ENCODE results near the gene ZMYND11.

The ZMYND11 gene

GRCh38 chr10:194281-194680 lies 59.0 kb downstream of the ZMYND11 start:
- no peak for DNase-seq
- Mint-ChIP-seq H3K4me3 (no peak overlapping the region), H3K36me3 (ENCODE audit: low read depth) (peaks cover 59% of the 10 kb centered on the region), H3K9me3 (no peaks in the 10 kb centered on the region), H3K27me3 (no peaks in the 10 kb centered on the region), H3K4me1 (ENCODE audit: low read depth) (peaks cover 17% of the 10 kb centered on the region), H3K27ac (no peak overlapping the region)

GRCh38 chr10:200405-200804 lies 65.2 kb downstream of the ZMYND11 start:
- no peak overlapping the region for H3K4me3 Mint-ChIP-seq
- H3K9me3 Mint-ChIP-seq = no peaks in the 10 kb centered on the region
- no peak for DNase-seq
- H3K36me3 Mint-ChIP-seq (ENCODE audit: low read depth) = peaks cover 15% of the 10 kb centered on the region
- peaks cover 26% of the 10 kb centered on the region for H3K4me1 Mint-ChIP-seq (ENCODE audit: low read depth)
- no peaks in the 10 kb centered on the region for H3K27me3 Mint-ChIP-seq
- H3K27ac Mint-ChIP-seq = no peak overlapping the region

- no peaks in the 10 kb centered on the region for H3K27me3 Mint-ChIP-seq
- no peak overlapping the region for H3K4me3 Mint-ChIP-seq
- peaks cover 15% of the 10 kb centered on the region for H3K36me3 Mint-ChIP-seq (ENCODE audit: low read depth)
- no peaks in the 10 kb centered on the region for H3K9me3 Mint-ChIP-seq
- peaks cover 28% of the 10 kb centered on the region for H3K4me1 Mint-ChIP-seq (ENCODE audit: low read depth)
- peak overlapping the region; percentile 73 for H3K27ac Mint-ChIP-seq
- no peak for DNase-seq
These were observed 66.1 kb downstream of the ZMYND11 start for GRCh38 chr10:201328-201771.

GRCh38 chr10:208616-209015 lies 73.4 kb downstream of the ZMYND11 start:
- Mint-ChIP-seq H3K4me3 (no peak overlapping the region), H3K36me3 (ENCODE audit: low read depth) (peaks cover 50% of the 10 kb centered on the region), H3K9me3 (peaks cover 2% of the 10 kb centered on the region), H3K4me1 (ENCODE audit: low read depth) (peaks cover 13% of the 10 kb centered on the region), H3K27me3 (no peaks in the 10 kb centered on the region), H3K27ac (no peak overlapping the region)
- DNase-seq = no peak

GRCh38 chr10:209357-209756 lies 74.1 kb downstream of the ZMYND11 start:
- H3K27me3 Mint-ChIP-seq = no peaks in the 10 kb centered on the region
- no peak overlapping the region for H3K4me3 Mint-ChIP-seq
- H3K9me3 Mint-ChIP-seq = peaks cover 2% of the 10 kb centered on the region
- H3K36me3 Mint-ChIP-seq (ENCODE audit: low read depth) = peaks cover 51% of the 10 kb centered on the region
- no peak overlapping the region for H3K27ac Mint-ChIP-seq
- H3K4me1 Mint-ChIP-seq (ENCODE audit: low read depth) = peaks cover 9% of the 10 kb centered on the region
- DNase-seq = no peak

GRCh38 chr10:210297-210696 lies 75.0 kb downstream of the ZMYND11 start:
- Mint-ChIP-seq H3K4me1 (ENCODE audit: low read depth) (peaks cover 7% of the 10 kb centered on the region), H3K36me3 (ENCODE audit: low read depth) (peaks cover 56% of the 10 kb centered on the region), H3K27ac (no peak overlapping the region), H3K9me3 (peaks cover 2% of the 10 kb centered on the region), H3K4me3 (no peak overlapping the region), H3K27me3 (no peaks in the 10 kb centered on the region)
- DNase-seq = no peak

GRCh38 chr10:215444-215843 lies 80.2 kb downstream of the ZMYND11 start:
- no peak overlapping the region for H3K27ac Mint-ChIP-seq
- peaks cover 40% of the 10 kb centered on the region for H3K36me3 Mint-ChIP-seq (ENCODE audit: low read depth)
- H3K27me3 Mint-ChIP-seq = no peaks in the 10 kb centered on the region
- peaks cover 25% of the 10 kb centered on the region for H3K4me1 Mint-ChIP-seq (ENCODE audit: low read depth)
- no peak for DNase-seq
- no peaks in the 10 kb centered on the region for H3K9me3 Mint-ChIP-seq
- no peak overlapping the region for H3K4me3 Mint-ChIP-seq

GRCh38 chr10:218798-219197 lies 83.5 kb downstream of the ZMYND11 start:
- Mint-ChIP-seq H3K9me3 (no peaks in the 10 kb centered on the region), H3K4me3 (no peak overlapping the region), H3K36me3 (ENCODE audit: low read depth) (peaks cover 45% of the 10 kb centered on the region), H3K27me3 (no peaks in the 10 kb centered on the region), H3K4me1 (ENCODE audit: low read depth) (peaks cover 31% of the 10 kb centered on the region), H3K27ac (no peak overlapping the region)
- no peak for DNase-seq

- H3K4me1 Mint-ChIP-seq (ENCODE audit: low read depth) = peaks cover 31% of the 10 kb centered on the region
- no peak for DNase-seq
- no peak overlapping the region for H3K27ac Mint-ChIP-seq
- H3K36me3 Mint-ChIP-seq (ENCODE audit: low read depth) = peaks cover 45% of the 10 kb centered on the region
- H3K9me3 Mint-ChIP-seq = no peaks in the 10 kb centered on the region
- no peaks in the 10 kb centered on the region for H3K27me3 Mint-ChIP-seq
- no peak overlapping the region for H3K4me3 Mint-ChIP-seq
These were observed 84.6 kb downstream of the ZMYND11 start for GRCh38 chr10:219731-220472.

GRCh38 chr10:224571-224970 lies 89.3 kb downstream of the ZMYND11 start:
- Mint-ChIP-seq H3K27me3 (no peaks in the 10 kb centered on the region), H3K27ac (no peak overlapping the region), H3K36me3 (ENCODE audit: low read depth) (peaks cover 24% of the 10 kb centered on the region), H3K9me3 (no peaks in the 10 kb centered on the region), H3K4me3 (no peak overlapping the region), H3K4me1 (ENCODE audit: low read depth) (peaks cover 28% of the 10 kb centered on the region)
- DNase-seq = no peak

GRCh38 chr10:226018-226417 lies 90.8 kb downstream of the ZMYND11 start:
- Mint-ChIP-seq H3K4me1 (ENCODE audit: low read depth) (peaks cover 19% of the 10 kb centered on the region), H3K4me3 (no peak overlapping the region), H3K27ac (no peak overlapping the region), H3K36me3 (ENCODE audit: low read depth) (peaks cover 25% of the 10 kb centered on the region), H3K9me3 (no peaks in the 10 kb centered on the region), H3K27me3 (no peaks in the 10 kb centered on the region)
- DNase-seq = no peak

GRCh38 chr10:227014-227413 lies 91.8 kb downstream of the ZMYND11 start:
- H3K36me3 Mint-ChIP-seq (ENCODE audit: low read depth) = peaks cover 21% of the 10 kb centered on the region
- no peak overlapping the region for H3K4me3 Mint-ChIP-seq
- no peaks in the 10 kb centered on the region for H3K27me3 Mint-ChIP-seq
- DNase-seq = no peak
- H3K4me1 Mint-ChIP-seq (ENCODE audit: low read depth) = peaks cover 16% of the 10 kb centered on the region
- H3K27ac Mint-ChIP-seq = no peak overlapping the region
- H3K9me3 Mint-ChIP-seq = no peaks in the 10 kb centered on the region

GRCh38 chr10:228366-228765 lies 93.1 kb downstream of the ZMYND11 start:
- peaks cover 16% of the 10 kb centered on the region for H3K4me1 Mint-ChIP-seq (ENCODE audit: low read depth)
- H3K27ac Mint-ChIP-seq = peak overlapping the region; percentile 69
- H3K9me3 Mint-ChIP-seq = no peaks in the 10 kb centered on the region
- H3K36me3 Mint-ChIP-seq (ENCODE audit: low read depth) = peaks cover 21% of the 10 kb centered on the region
- H3K27me3 Mint-ChIP-seq = no peaks in the 10 kb centered on the region
- DNase-seq = no peak
- no peak overlapping the region for H3K4me3 Mint-ChIP-seq

- no peak for DNase-seq
- Mint-ChIP-seq H3K4me1 (ENCODE audit: low read depth) (peaks cover 16% of the 10 kb centered on the region), H3K9me3 (no peaks in the 10 kb centered on the region), H3K4me3 (no peak overlapping the region), H3K27ac (no peak overlapping the region), H3K27me3 (no peaks in the 10 kb centered on the region), H3K36me3 (ENCODE audit: low read depth) (peaks cover 26% of the 10 kb centered on the region)
These were observed 95.5 kb downstream of the ZMYND11 start for GRCh38 chr10:230758-231157.

GRCh38 chr10:232061-232460 lies 96.8 kb downstream of the ZMYND11 start:
- Mint-ChIP-seq H3K9me3 (no peaks in the 10 kb centered on the region), H3K36me3 (ENCODE audit: low read depth) (peaks cover 37% of the 10 kb centered on the region), H3K4me1 (ENCODE audit: low read depth) (peaks cover 13% of the 10 kb centered on the region), H3K27me3 (no peaks in the 10 kb centered on the region), H3K4me3 (no peak overlapping the region), H3K27ac (no peak overlapping the region)
- DNase-seq = no peak

- no peak for DNase-seq
- H3K27ac Mint-ChIP-seq = no peak overlapping the region
- no peaks in the 10 kb centered on the region for H3K9me3 Mint-ChIP-seq
- H3K27me3 Mint-ChIP-seq = no peaks in the 10 kb centered on the region
- H3K4me1 Mint-ChIP-seq (ENCODE audit: low read depth) = peaks cover 7% of the 10 kb centered on the region
- no peak overlapping the region for H3K4me3 Mint-ChIP-seq
- peaks cover 43% of the 10 kb centered on the region for H3K36me3 Mint-ChIP-seq (ENCODE audit: low read depth)
These were observed 97.6 kb downstream of the ZMYND11 start for GRCh38 chr10:232878-233277.
